SK-N-SH (cell line): ENCODE data around the gene HEMGN. TPM values are rescaled to one million over a fixed set of nuclear protein-coding genes. Genes with fewer than 3 reads are reported as not detected.

Experiments
- CTCF ChIA-PET: fragments of 300-600, 350-600 bp; formaldehyde crosslinking; extraction: SDS; loops from one replicate; lab custom pipeline; 2021; lab: Yijun Ruan, JAX
- POLR2A ChIA-PET: fragments of 350-600 bp; sonication (Branson Sonifier 250); formaldehyde crosslinking; extraction: SDS; loops from one replicate; lab custom pipeline; 2020; ENCODE audit warnings: antibody characterized with exemption, inconsistent platforms; lab: Yijun Ruan, JAX
- DNase-seq: peaks from one replicate; pipeline ENCODE4 v3.0.0; 2012
- H2AFZ ChIP-seq: fragments of 200-600 bp; sonication (generic); 2 replicates; pipeline ENCODE4 v1.8.1; 2016; ENCODE audit warnings: antibody characterized with exemption, mild to moderate bottlenecking, low read depth
- H3F3A ChIP-seq: fragments of 200-600 bp; sonication (generic); replicated peaks from 2 replicates; pipeline ENCODE3; 2016; ENCODE audit warnings: antibody characterized with exemption, mild to moderate bottlenecking; ENCODE audit not compliant: insufficient read depth
- H3K27ac ChIP-seq, 2 experiments: fragments of 200-500 bp in 1 of 2; fragments of 200-600 bp in 1 of 2; sonication (Bioruptor generic) in 1 of 2; sonication (generic), shearing (Covaris generic) in 1 of 2; 2 replicates each; pipeline versions ENCODE4 v1.5.1 to v1.6.1; 2014 to 2016; ENCODE audit warnings: low read depth in 2 of 2, inconsistent platforms in 1 of 2, low read length in 1 of 2, mild to moderate bottlenecking in 1 of 2, mixed read lengths in 1 of 2
- H3K27me3 ChIP-seq: fragments of 200-600 bp; sonication (generic), shearing (Covaris generic); 2 replicates; pipeline ENCODE4 v1.6.1; 2016; ENCODE audit warnings: mixed run types; ENCODE audit not compliant: insufficient read depth
- H3K36me3 ChIP-seq, 2 experiments: fragments of 200-500 bp in 1 of 2; fragments of 200-600 bp in 1 of 2; sonication (Bioruptor generic) in 1 of 2; sonication (generic) in 1 of 2; replicated peaks in 1 of 2; 2 replicates each; pipeline versions ENCODE3 to v1.5.1; 2014 to 2016; ENCODE audit warnings: low read length in 1 of 2, mild to moderate bottlenecking in 1 of 2; ENCODE audit not compliant: insufficient read depth in 2 of 2, control insufficient read depth in 1 of 2
- H3K4me1 ChIP-seq, 2 experiments: fragments of 200-500 bp in 1 of 2; fragments of 200-600 bp in 1 of 2; sonication (Bioruptor generic) in 1 of 2; sonication (generic), shearing (Covaris generic) in 1 of 2; 2 replicates each; pipeline versions ENCODE4 v1.5.1 to v1.6.1; 2014 to 2016; ENCODE audit warnings: low read depth in 1 of 2, low read length in 1 of 2, mixed run types in 1 of 2; ENCODE audit not compliant: insufficient read depth in 2 of 2, control insufficient read depth in 1 of 2
- H3K4me2 ChIP-seq: fragments of 200-600 bp; sonication (generic), shearing (Covaris generic); 2 replicates; pipeline ENCODE4 v1.6.1; 2017; ENCODE audit warnings: mixed run types
- H3K4me3 ChIP-seq, 2 experiments: fragments of 200-500 bp in 1 of 2; fragments of 200-600 bp in 1 of 2; sonication (Bioruptor generic) in 1 of 2; sonication (generic), shearing (Covaris generic) in 1 of 2; 2 replicates each; pipeline versions ENCODE4 v1.5.1 to v1.8.1; 2014 to 2016; ENCODE audit warnings: low read depth in 2 of 2, inconsistent platforms in 1 of 2, low read length in 1 of 2, mild to moderate bottlenecking in 1 of 2, mixed read lengths in 1 of 2, moderate library complexity in 1 of 2
- H3K79me2 ChIP-seq: fragments of 200-600 bp; sonication (generic); 2 replicates; pipeline ENCODE4 v1.8.1; 2017; ENCODE audit warnings: mild to moderate bottlenecking; ENCODE audit not compliant: insufficient read depth
- H3K9ac ChIP-seq: fragments of 200-600 bp; sonication (generic); 2 replicates; pipeline ENCODE4 v1.6.1; 2017; ENCODE audit warnings: mixed run types
- H3K9me2 ChIP-seq: fragments of 200-600 bp; sonication (generic); 2 replicates; pipeline ENCODE4 v1.6.1; 2017; ENCODE audit warnings: mixed run types
- H3K9me3 ChIP-seq: fragments of 200-600 bp; sonication (generic); 2 replicates; pipeline ENCODE4 v1.6.1; 2017; ENCODE audit warnings: mixed run types, mild to moderate bottlenecking, moderate library complexity
- H4K20me1 ChIP-seq: fragments of 200-600 bp; sonication (generic); 2 replicates; pipeline ENCODE4 v1.6.1; 2017; ENCODE audit warnings: mild to moderate bottlenecking, mixed run types; ENCODE audit not compliant: insufficient read depth
- CHD2 ChIP-seq: fragments of 150-350 bp; IDR thresholded peaks from 2 replicates; pipeline ENCODE4 v1.6.1; 2018; ENCODE audit warnings: low read length; ENCODE audit not compliant: partially characterized antibody
- ELF1 ChIP-seq: IDR thresholded peaks from 2 replicates; pipeline ENCODE4 v1.4.0; 2012
- FOXM1 ChIP-seq: IDR thresholded peaks from 2 replicates; pipeline ENCODE4 v1.4.0; 2012; ENCODE audit warnings: low read depth, mild to moderate bottlenecking
- MEF2A ChIP-seq: IDR thresholded peaks from 2 replicates; pipeline ENCODE4 v1.4.0; 2012; ENCODE audit warnings: low read depth, borderline replicate concordance
- RCOR1 ChIP-seq: fragments of 150-350 bp; IDR thresholded peaks from 2 replicates; pipeline ENCODE4 v1.6.1; 2017; ENCODE audit warnings: antibody characterized with exemption, low read length
- WGBS: methylation state at CpG from one replicate; pipeline ENCODE4 v1.1.6; 2017; ENCODE audit warnings: low lambda C conversion rate; 5-methylcytosine and 5-hydroxymethylcytosine counted together
- polyA plus RNA-seq, 3 experiments: library from polyadenylated mRNA; depleted of rRNA; stranded (reverse); fragments of >200 nt; gene quantifications; 2 replicates each; pipeline ENCODE4 v1.2.3, GENCODE V29; 2012
- TF ChIP-seq, protein P1 (sequence below): fragments of 150-350 bp; IDR thresholded peaks from 2 replicates; pipeline ENCODE4 v1.6.1; 2017; ENCODE audit warnings: antibody characterized with exemption, low read length, low read depth, borderline replicate concordance
- TF ChIP-seq, protein P2 (sequence below): IDR thresholded peaks from 2 replicates; pipeline ENCODE4 v1.4.0; 2012; ENCODE audit warnings: low read depth, borderline replicate concordance

The HEMGN gene
- polyA plus RNA-seq, 1 of the 3 experiments (the other 2 are of a cell fraction), result not detected

DNA sequence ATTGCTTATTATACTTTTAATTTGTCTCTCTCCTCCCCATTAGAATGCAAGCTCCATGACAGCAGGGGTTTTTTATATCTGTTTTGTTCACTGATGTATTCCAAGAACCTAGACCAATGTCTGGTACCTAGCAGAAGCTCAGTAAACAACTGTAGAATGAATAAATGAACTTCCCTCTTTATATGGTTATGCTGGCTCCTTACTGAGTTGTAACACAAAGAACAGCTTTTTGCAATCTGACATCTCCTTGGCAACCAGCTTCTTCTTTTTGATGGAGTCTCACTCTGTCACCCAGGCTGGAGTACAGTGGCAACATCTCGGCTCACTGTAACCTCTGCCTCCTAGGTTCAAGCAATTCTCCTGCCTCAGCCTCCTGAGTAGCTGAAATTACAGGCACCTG, 29.3 kb downstream of the HEMGN start:
- CTCF ChIA-PET, result interaction anchor here (1.8 kb wide), 2 partner anchors 13 to 14 kb away, joined by 3 to 5 read pairs; partner anchors contain the start of gene TRMO
- POLR2A ChIA-PET, result no interaction called here

DNA sequence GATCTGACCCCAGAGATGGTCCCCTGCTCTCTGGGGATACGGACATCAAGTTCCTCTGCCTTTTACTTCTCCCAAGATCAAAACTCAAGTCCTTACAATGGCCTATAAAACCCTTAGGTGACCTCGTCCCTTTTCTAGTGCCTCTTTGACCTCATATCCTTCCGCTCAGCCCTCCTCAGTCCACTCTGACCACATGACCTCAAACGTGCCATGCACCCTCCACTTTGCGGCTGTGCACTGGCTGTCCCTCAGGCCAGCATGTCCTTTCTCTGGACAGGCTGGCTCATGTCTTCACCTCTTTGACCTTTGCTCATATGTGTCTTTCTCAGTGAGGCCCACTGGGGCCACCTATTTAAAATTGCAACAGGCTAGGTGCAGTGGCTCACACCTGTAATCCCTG, 30.3 kb downstream of the HEMGN start:
- no peaks in the 10 kb centered on the region for H3K9me3 ChIP-seq
- no peak for DNase-seq
- no peak overlapping the region for H3K9ac ChIP-seq
- no peak overlapping the region for H2AFZ ChIP-seq
- 96% methylated on average over 5 of the region's 5 CpGs for WGBS
- H3F3A ChIP-seq, result no peaks in the 10 kb centered on the region
- no peaks in the 10 kb centered on the region for H3K27me3 ChIP-seq
- no peak overlapping the region for H3K4me3 ChIP-seq
- CTCF ChIA-PET, result interaction anchor here (1.8 kb wide), 1 partner anchor 15 kb away, joined by 3 read pairs; the partner anchor contains the start of gene TRMO
- H3K36me3 ChIP-seq, result peaks cover 0 to 48% of the 10 kb centered on the region in 2 experiments
- TF ChIP-seq, protein P1, sequence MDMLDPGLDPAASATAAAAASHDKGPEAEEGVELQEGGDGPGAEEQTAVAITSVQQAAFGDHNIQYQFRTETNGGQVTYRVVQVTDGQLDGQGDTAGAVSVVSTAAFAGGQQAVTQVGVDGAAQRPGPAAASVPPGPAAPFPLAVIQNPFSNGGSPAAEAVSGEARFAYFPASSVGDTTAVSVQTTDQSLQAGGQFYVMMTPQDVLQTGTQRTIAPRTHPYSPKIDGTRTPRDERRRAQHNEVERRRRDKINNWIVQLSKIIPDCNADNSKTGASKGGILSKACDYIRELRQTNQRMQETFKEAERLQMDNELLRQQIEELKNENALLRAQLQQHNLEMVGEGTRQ, result no peak
- TF ChIP-seq MEF2A (no peak), CHD2 (no peak)
- TF ChIP-seq, protein P2, sequence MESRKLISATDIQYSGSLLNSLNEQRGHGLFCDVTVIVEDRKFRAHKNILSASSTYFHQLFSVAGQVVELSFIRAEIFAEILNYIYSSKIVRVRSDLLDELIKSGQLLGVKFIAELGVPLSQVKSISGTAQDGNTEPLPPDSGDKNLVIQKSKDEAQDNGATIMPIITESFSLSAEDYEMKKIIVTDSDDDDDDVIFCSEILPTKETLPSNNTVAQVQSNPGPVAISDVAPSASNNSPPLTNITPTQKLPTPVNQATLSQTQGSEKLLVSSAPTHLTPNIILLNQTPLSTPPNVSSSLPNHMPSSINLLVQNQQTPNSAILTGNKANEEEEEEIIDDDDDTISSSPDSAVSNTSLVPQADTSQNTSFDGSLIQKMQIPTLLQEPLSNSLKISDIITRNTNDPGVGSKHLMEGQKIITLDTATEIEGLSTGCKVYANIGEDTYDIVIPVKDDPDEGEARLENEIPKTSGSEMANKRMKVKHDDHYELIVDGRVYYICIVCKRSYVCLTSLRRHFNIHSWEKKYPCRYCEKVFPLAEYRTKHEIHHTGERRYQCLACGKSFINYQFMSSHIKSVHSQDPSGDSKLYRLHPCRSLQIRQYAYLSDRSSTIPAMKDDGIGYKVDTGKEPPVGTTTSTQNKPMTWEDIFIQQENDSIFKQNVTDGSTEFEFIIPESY, result no peak
- no peaks in the 10 kb centered on the region for H4K20me1 ChIP-seq
- no peak overlapping the region for H3K27ac ChIP-seq
- H3K4me2 ChIP-seq, result no peak overlapping the region
- POLR2A ChIA-PET, result no interaction called here
- H3K79me2 ChIP-seq, result no peaks in the 10 kb centered on the region
- no peaks in the 10 kb centered on the region for H3K9me2 ChIP-seq
- H3K4me1 ChIP-seq, result no peaks in the 10 kb centered on the region

More for the DNA sequence above, 29.3 kb downstream of the HEMGN start:
- H3K4me3 ChIP-seq, result no peak overlapping the region
- no peaks in the 10 kb centered on the region for H3K9me3 ChIP-seq
- no peaks in the 10 kb centered on the region for H3K4me1 ChIP-seq
- H3F3A ChIP-seq, result no peaks in the 10 kb centered on the region
- H3K27me3 ChIP-seq, result no peaks in the 10 kb centered on the region
- no peak overlapping the region for H3K4me2 ChIP-seq
- no peaks in the 10 kb centered on the region for H3K9me2 ChIP-seq
- peaks cover 0 to 59% of the 10 kb centered on the region in 2 experiments for H3K36me3 ChIP-seq
- no peaks in the 10 kb centered on the region for H4K20me1 ChIP-seq
- TF ChIP-seq ELF1, result no peak
- TF ChIP-seq, protein P1, result no peak
- TF ChIP-seq FOXM1, result no peak
- no peak for TF ChIP-seq RCOR1
- TF ChIP-seq, protein P2, result no peak
- H3K79me2 ChIP-seq, result no peaks in the 10 kb centered on the region
- no peak overlapping the region for H3K9ac ChIP-seq
- no peak for DNase-seq
- H2AFZ ChIP-seq, result no peak overlapping the region
- whole genome bisulfite sequencing, result 100% methylated on average over 1 of the region's 1 CpG
- no peak overlapping the region for H3K27ac ChIP-seq
